Activated CD4-positive, alpha-beta memory T cell treated with anti-CD3 and anti-CD28 coated beads, Interleukin-2, amount 10 ng/mL, durations not matched to agents 7 days and 5 days (primary cell): ENCODE data around the gene OPRD1. TPM values are rescaled to one million over a fixed set of nuclear protein-coding genes. Genes with fewer than 3 reads are reported as not detected.

Source experiments
- CTCF ChIA-PET: fragments of 350-600 bp; sonication (Branson Sonifier 250); formaldehyde crosslinking; loops from one replicate; lab custom pipeline; 2021; ENCODE audit warnings: antibody characterized with exemption, inconsistent platforms; lab: Charles Lee
- POLR2A ChIA-PET: fragments of 350-600 bp; sonication (Branson Sonifier 250); formaldehyde crosslinking; loops from one replicate; lab custom pipeline; 2021; ENCODE audit warnings: antibody characterized with exemption; lab: Charles Lee
- DNase-seq: peaks from one replicate; pipeline ENCODE4 v3.0.0-alpha.2; 2020
- H3K27ac Mint-ChIP-seq: one replicate; pipeline ENCODE4 v1.8.0; 2021; ENCODE audit warnings: mild to moderate bottlenecking, mixed read lengths
- H3K27me3 Mint-ChIP-seq: one replicate; pipeline ENCODE4 v1.8.0; 2021; ENCODE audit warnings: mixed read lengths
- H3K36me3 Mint-ChIP-seq: one replicate; pipeline ENCODE4 v1.8.0; 2021; ENCODE audit warnings: low read depth, mixed read lengths
- H3K4me1 Mint-ChIP-seq: one replicate; pipeline ENCODE4 v1.8.0; 2021; ENCODE audit warnings: mixed read lengths
- H3K4me3 Mint-ChIP-seq: one replicate; pipeline ENCODE4 v1.8.0; 2021; ENCODE audit warnings: mild to moderate bottlenecking, mixed read lengths
- H3K9me3 Mint-ChIP-seq: one replicate; pipeline ENCODE4 v1.8.0; 2021; ENCODE audit warnings: mixed read lengths
- total RNA-seq, 2 experiments: library from RNA; stranded (reverse); gene quantifications; one replicate each; pipeline ENCODE4 v1.2.3, GENCODE V29; 2021

OPRD1 gene
- total RNA-seq, 2 experiments from 2014 or later = not detected

GRCh38 chr1:28883242-28883616 lies 71.3 kb downstream of the OPRD1 start:
- Mint-ChIP-seq H3K4me3 (no peak overlapping the region), H3K27me3 (no peaks in the 10 kb centered on the region), H3K27ac (no peak overlapping the region), H3K4me1 (peaks cover 44% of the 10 kb centered on the region), H3K36me3 (peaks cover 3% of the 10 kb centered on the region), H3K9me3 (no peaks in the 10 kb centered on the region)
- POLR2A ChIA-PET = interaction anchor here (2.2 to 2.4 kb wide), 2 partner anchors 32 to 298 kb away, joined by 16 to 19 read pairs; partner anchors contain the start of genes EPB41 and SRSF4
- CTCF ChIA-PET = interaction anchor here (10.4 to 11.3 kb wide), 2 partner anchors 148 to 317 kb away, joined by 171 to 284 read pairs; no protein-coding TSS in a partner anchor
- DNase-seq = no peak

DNA sequence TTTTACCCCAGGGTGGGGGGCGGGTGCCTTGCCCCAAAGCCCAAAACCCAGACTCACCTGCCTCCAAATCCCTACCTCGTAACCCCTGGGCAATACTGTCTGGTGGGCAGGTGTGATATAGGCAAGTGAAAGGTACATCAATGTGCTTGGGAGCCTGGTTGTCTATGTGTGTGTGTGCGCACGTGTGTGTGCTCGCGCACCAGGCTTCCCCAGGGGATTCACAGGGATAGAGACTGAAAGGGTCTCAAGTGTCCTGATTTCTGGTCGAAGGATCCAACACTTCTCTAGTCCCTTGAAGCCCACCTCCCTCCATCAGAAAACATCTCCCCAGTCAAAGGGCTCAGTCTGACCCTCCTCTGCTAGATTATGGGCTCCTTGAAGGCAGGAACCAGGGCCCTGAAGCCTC lies 73.5 kb downstream of the OPRD1 start:
- Mint-ChIP-seq H3K27me3 (no peaks in the 10 kb centered on the region), H3K9me3 (no peaks in the 10 kb centered on the region), H3K36me3 (peaks cover 3% of the 10 kb centered on the region), H3K27ac (peak overlapping the region; percentile 82), H3K4me1 (peaks cover 58% of the 10 kb centered on the region), H3K4me3 (no peak overlapping the region)
- CTCF ChIA-PET = interaction anchor here (0.6 to 11.3 kb wide), 12 partner anchors 8 to 315 kb away, joined by 3 to 284 read pairs (median 4); partner anchors contain the start of genes EPB41, SRSF4 and YTHDF2
- no peak for DNase-seq
- POLR2A ChIA-PET = interaction anchor here (0.7 to 3.2 kb wide), 14 partner anchors 29 to 326 kb away, joined by 3 to 19 read pairs (median 5); partner anchors contain the start of genes EPB41, RNU11, SRSF4 and TAF12

GRCh38 chr1:28885977-28886730 lies 74.2 kb downstream of the OPRD1 start:
- POLR2A ChIA-PET = interaction anchor here (0.6 to 3.2 kb wide), 6 partner anchors 41 to 516 kb away, joined by 3 to 16 read pairs (median 4); partner anchors contain the start of genes RNU11 and SRSF4
- Mint-ChIP-seq H3K36me3 (peaks cover 3% of the 10 kb centered on the region), H3K27ac (peak overlapping the region; percentile 82), H3K4me1 (peaks cover 58% of the 10 kb centered on the region), H3K27me3 (no peaks in the 10 kb centered on the region), H3K9me3 (no peaks in the 10 kb centered on the region), H3K4me3 (peak overlapping the region; percentile 89)
- no peak for DNase-seq
- CTCF ChIA-PET = interaction anchor here (0.9 to 11.3 kb wide), 4 partner anchors 28 to 317 kb away, joined by 3 to 284 read pairs (median 4); partner anchors contain the start of gene SRSF4

DNA sequence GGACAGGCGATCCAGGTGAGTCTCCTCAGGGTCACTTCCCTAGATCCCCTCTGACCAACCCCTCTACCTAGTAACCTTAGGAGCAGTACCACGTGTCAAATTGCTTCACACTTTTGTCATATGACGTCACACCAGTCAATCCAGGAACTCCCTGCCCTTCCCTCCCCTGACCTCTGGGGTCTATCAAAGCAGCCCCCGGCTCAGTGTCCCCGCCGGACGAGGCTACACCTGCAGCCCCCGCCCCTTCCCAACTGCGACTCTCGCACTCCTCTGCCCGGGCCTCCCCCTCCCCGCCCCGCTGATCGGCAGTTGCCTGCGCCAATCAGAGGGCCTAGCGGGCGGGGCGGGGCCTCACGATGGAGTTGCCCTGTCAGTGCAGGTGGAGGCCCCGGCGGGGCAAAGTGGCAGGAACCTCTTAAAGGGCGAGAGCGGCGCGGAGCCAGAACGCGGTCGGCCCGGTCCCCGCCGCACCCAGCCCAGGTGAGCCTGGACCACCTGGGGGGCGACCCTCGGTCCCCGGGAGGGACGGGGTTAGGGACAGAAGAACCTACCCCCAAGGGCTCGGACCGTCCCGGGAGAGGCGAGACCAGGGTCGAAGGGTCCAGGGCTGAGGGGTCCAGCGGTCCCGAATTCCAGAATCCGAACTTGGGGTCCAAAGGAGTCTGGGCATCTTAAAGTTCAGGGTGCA lies 74.9 kb downstream of the OPRD1 start:
- peak; percentile 92 for DNase-seq
- Mint-ChIP-seq H3K36me3 (peaks cover 3% of the 10 kb centered on the region), H3K9me3 (no peaks in the 10 kb centered on the region), H3K4me1 (peaks cover 55% of the 10 kb centered on the region), H3K27ac (peak overlapping the region; percentile 82), H3K4me3 (peak overlapping the region; percentile 89), H3K27me3 (no peaks in the 10 kb centered on the region)
- CTCF ChIA-PET = interaction anchor here (0.7 to 11.3 kb wide), 7 partner anchors 10 to 316 kb away, joined by 3 to 284 read pairs (median 4); partner anchors contain the start of gene SRSF4
- POLR2A ChIA-PET = interaction anchor here (0.7 to 3.2 kb wide), 11 partner anchors 13 to 310 kb away, joined by 3 to 16 read pairs (median 4); partner anchors contain the start of genes EPB41, RNU11 and SRSF4

GRCh38 chr1:28887419-28887834 lies 75.5 kb downstream of the OPRD1 start:
- peaks cover 3% of the 10 kb centered on the region for H3K36me3 Mint-ChIP-seq
- ChIA-PET CTCF (interaction anchor here (0.7 to 1.6 kb wide), 5 partner anchors 11 to 315 kb away, joined by 3 to 5 read pairs (median 4); partner anchors contain the start of gene SRSF4), POLR2A (interaction anchor here (0.7 to 1.9 kb wide), 8 partner anchors 13 to 310 kb away, joined by 3 to 13 read pairs (median 4); partner anchors contain the start of genes EPB41, RNU11 and SRSF4)

DNA sequence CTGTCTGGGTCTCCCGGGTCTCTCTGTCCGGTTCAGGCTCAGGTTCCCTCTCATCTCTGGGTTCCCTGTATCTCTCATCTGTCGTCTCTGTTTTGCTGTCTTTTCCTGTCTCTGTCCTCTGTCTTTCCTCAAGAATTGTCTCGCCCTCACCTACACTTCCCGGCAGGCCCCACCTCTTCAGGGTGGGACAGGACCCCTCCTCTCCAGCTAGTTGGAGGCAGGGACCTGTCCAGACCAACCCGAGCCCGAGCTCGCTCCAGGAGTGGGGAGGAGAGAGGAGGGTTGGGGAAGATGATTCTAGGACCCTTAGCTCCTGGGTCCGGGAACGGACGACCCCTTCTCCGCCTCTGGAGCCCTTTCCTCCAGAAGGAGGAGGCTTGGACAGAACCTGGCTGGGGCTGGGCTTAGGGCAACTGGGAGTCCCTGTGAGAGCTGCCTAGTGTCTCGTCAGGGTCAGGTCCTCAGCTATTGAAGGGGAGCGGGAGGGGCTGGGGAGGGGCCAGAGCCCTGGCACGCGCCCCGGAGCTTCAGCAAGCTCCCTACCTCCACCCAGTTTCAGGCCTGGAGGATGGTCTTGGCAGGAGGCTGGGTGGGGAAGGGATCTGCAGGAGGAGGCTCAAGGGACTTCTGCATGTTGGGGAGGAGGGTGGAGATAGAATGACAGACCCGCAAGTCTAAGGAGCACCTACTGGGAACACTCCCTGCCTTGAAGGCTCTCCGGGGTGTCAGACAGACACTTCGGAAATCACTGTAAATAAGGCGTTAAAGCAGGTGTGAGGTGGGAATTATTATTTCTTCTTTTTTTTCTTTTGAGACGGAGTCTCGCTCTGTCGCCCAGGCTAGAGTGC lies 76.1 kb downstream of the OPRD1 start:
- Mint-ChIP-seq H3K9me3 (no peaks in the 10 kb centered on the region), H3K36me3 (peaks cover 3% of the 10 kb centered on the region), H3K4me3 (peak overlapping the region; percentile 89), H3K4me1 (peaks cover 51% of the 10 kb centered on the region), H3K27me3 (no peaks in the 10 kb centered on the region), H3K27ac (peak overlapping the region; percentile 74)
- ChIA-PET CTCF (interaction anchor here (0.7 to 1.4 kb wide), 4 partner anchors 11 to 314 kb away, joined by 3 to 5 read pairs (median 4); no protein-coding TSS in a partner anchor), POLR2A (interaction anchor here (0.7 to 1.9 kb wide), 9 partner anchors 12 to 309 kb away, joined by 3 to 13 read pairs (median 3); partner anchors contain the start of genes EPB41, RNU11 and SRSF4)
- no peak for DNase-seq

More at GRCh38 chr1:28887419-28887834, 75.5 kb downstream of the OPRD1 start:
- Mint-ChIP-seq H3K4me3 (peak overlapping the region; percentile 89), H3K27me3 (no peaks in the 10 kb centered on the region), H3K4me1 (peaks cover 51% of the 10 kb centered on the region), H3K27ac (no peak overlapping the region), H3K9me3 (no peaks in the 10 kb centered on the region)
- peak; percentile 34 for DNase-seq

DNA sequence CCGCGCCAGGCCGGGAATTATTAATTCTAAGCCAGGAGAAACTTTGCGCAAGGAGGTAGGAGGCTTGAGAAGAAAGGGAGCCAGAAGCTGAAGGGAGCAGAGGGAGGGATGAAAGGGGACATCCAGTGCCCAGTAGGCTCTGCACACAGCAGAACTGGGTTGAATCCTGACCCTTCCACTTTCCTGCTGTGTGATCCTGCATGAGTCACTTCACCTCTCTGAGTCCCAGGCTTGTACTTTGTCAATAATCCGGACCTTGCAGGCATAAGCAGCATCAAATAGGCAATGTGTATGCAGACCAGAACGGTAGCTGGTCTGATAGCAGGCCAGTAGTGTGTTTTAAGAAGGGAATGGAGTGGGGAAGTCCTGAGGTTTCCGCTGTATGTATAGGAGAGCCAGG lies 76.9 kb downstream of the OPRD1 start:
- Mint-ChIP-seq H3K27me3 (no peaks in the 10 kb centered on the region), H3K27ac (no peak overlapping the region), H3K36me3 (peaks cover 3% of the 10 kb centered on the region), H3K4me1 (peaks cover 47% of the 10 kb centered on the region), H3K4me3 (peak overlapping the region; percentile 32), H3K9me3 (no peaks in the 10 kb centered on the region)
- CTCF ChIA-PET = no interaction called here
- POLR2A ChIA-PET = interaction anchor here (1.1 to 1.2 kb wide), 2 partner anchors 23 to 220 kb away, joined by 3 read pairs; no protein-coding TSS in a partner anchor
- no peak for DNase-seq

GRCh38 chr1:28889357-28889756 lies 77.4 kb downstream of the OPRD1 start:
- no peak for DNase-seq
- peak overlapping the region; percentile 32 for H3K4me3 Mint-ChIP-seq
- H3K36me3 Mint-ChIP-seq = peaks cover 3% of the 10 kb centered on the region
- no peaks in the 10 kb centered on the region for H3K27me3 Mint-ChIP-seq
- ChIA-PET POLR2A (interaction anchor here (1.1 to 1.2 kb wide), 2 partner anchors 23 to 220 kb away, joined by 3 read pairs; no protein-coding TSS in a partner anchor), CTCF (no interaction called here)
- H3K4me1 Mint-ChIP-seq = peaks cover 45% of the 10 kb centered on the region
- H3K9me3 Mint-ChIP-seq = no peaks in the 10 kb centered on the region
- H3K27ac Mint-ChIP-seq = no peak overlapping the region

DNA sequence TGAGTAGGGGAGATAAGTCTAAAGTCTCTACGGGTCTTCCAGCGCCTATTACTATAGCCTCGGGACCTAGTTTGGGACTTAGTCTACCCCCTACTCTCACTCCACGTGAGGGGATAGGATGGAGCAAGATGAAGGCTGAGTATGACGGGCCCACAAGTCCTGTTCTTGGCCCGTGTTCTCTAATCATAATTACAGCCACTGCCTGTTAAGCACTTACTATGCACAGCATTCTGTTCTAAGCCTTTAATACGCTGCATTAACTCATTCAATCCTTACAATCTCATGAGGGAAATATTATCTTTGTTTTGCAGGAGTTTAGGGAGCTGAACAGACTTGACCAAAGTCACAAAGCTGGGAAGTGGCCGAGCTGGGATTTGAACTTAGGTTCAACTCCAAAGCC lies 78.5 kb downstream of the OPRD1 start:
- H3K36me3 Mint-ChIP-seq = peaks cover 7% of the 10 kb centered on the region
- H3K4me1 Mint-ChIP-seq = peaks cover 35% of the 10 kb centered on the region
- no peaks in the 10 kb centered on the region for H3K9me3 Mint-ChIP-seq
- H3K27me3 Mint-ChIP-seq = no peaks in the 10 kb centered on the region
- no peak overlapping the region for H3K27ac Mint-ChIP-seq
- POLR2A ChIA-PET = interaction anchor here (0.6 to 2.2 kb wide), 3 partner anchors 10 to 31 kb away, joined by 3 to 9 read pairs (median 4); partner anchors contain the start of gene EPB41
- no peak for DNase-seq
- CTCF ChIA-PET = interaction anchor here (1.4 kb wide), 1 partner anchor 8 kb away, joined by 5 read pairs; no protein-coding TSS in a partner anchor
- no peak overlapping the region for H3K4me3 Mint-ChIP-seq

DNA sequence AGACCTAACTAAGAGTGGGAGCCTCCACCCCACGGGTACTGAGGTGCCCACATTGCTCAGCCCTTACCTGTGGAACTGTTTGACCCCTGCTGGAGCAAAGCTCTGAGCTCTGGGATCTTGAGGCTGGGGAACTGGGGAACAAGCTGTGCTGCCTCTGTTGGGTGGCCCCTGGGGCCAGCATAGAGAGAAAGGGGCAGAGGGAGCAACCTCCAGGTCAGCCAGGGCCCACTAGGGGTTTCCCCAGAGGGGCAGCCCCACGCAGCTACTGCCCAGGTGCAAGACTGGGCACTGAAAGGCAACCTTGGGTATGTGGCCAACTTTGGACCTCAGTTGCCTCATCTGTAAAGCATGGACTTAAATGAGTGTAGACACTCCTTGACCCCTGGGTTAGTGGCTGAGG lies 78.9 kb downstream of the OPRD1 start:
- Mint-ChIP-seq H3K27ac (no peak overlapping the region), H3K4me1 (peaks cover 31% of the 10 kb centered on the region), H3K36me3 (peaks cover 7% of the 10 kb centered on the region), H3K9me3 (no peaks in the 10 kb centered on the region), H3K27me3 (no peaks in the 10 kb centered on the region), H3K4me3 (no peak overlapping the region)
- ChIA-PET CTCF (interaction anchor here (1.4 kb wide), 1 partner anchor 9 kb away, joined by 5 read pairs; no protein-coding TSS in a partner anchor), POLR2A (interaction anchor here (0.6 to 2.2 kb wide), 3 partner anchors 9 to 31 kb away, joined by 3 to 9 read pairs (median 4); partner anchors contain the start of gene EPB41)
- DNase-seq = no peak

- Mint-ChIP-seq H3K4me1 (peaks cover 26% of the 10 kb centered on the region), H3K9me3 (no peaks in the 10 kb centered on the region), H3K4me3 (no peak overlapping the region), H3K36me3 (peaks cover 7% of the 10 kb centered on the region), H3K27me3 (no peaks in the 10 kb centered on the region), H3K27ac (no peak overlapping the region)
- no peak for DNase-seq
- CTCF ChIA-PET = interaction anchor here (1.4 kb wide), 1 partner anchor 9 kb away, joined by 5 read pairs; no protein-coding TSS in a partner anchor
- POLR2A ChIA-PET = interaction anchor here (2.2 kb wide), 1 partner anchor 9 kb away, joined by 9 read pairs; no protein-coding TSS in a partner anchor
These were observed 79.3 kb downstream of the OPRD1 start for GRCh38 chr1:28891256-28891655.
